HG02678 (cell line): ENCODE data around the gene TP53RK.
"Not testable (repeated sequence)": the region's sequence is repeated elsewhere in the genome, so short reads cannot be mapped to it uniquely, and the experiment has no call there.

ENCODE experiments used
- ATAC-seq: cut with Tn5 transposase; IDR thresholded peaks from one replicate; pipeline ENCODE4 v1.9.1; 2021; ENCODE audit warnings: mild to moderate bottlenecking, moderate library complexity; ENCODE audit not compliant: unreplicated experiment

Gene TP53RK

GRCh38 chr20:46683939-46684750, 5.1 kb downstream of the TP53RK start:
- ATAC-seq: no peak

- no peak for ATAC-seq
Observed at GRCh38 chr20:46683668-46683938, 5.6 kb downstream of the TP53RK start.

- no peak for ATAC-seq
Observed at GRCh38 chr20:46683011-46683667, 6.1 kb downstream of the TP53RK start.

GRCh38 chr20:46682063-46682821, 7.0 kb downstream of the TP53RK start:
- no peak for ATAC-seq

GRCh38 chr20:46681032-46681854, 8.0 kb downstream of the TP53RK start:
- ATAC-seq: peak; percentile 44

- ATAC-seq: no peak
Observed at GRCh38 chr20:46680684-46681031, 8.6 kb downstream of the TP53RK start.

GRCh38 chr20:46678516-46678915, 10.7 kb downstream of the TP53RK start:
- ATAC-seq: no peak

- ATAC-seq: no peak
Observed at GRCh38 chr20:46677608-46678007, 11.6 kb downstream of the TP53RK start.

GRCh38 chr20:46676649-46677316, 12.5 kb downstream of the TP53RK start:
- ATAC-seq: not testable (repeated sequence)

GRCh38 chr20:46674253-46675083, 14.8 kb downstream of the TP53RK start:
- ATAC-seq: no peak

- ATAC-seq: no peak
Observed at GRCh38 chr20:46673394-46674252, 15.6 kb downstream of the TP53RK start.

GRCh38 chr20:46672543-46673148, 16.6 kb downstream of the TP53RK start:
- no peak for ATAC-seq

- no peak for ATAC-seq
Observed at GRCh38 chr20:46671866-46672542, 17.2 kb downstream of the TP53RK start.

GRCh38 chr20:46670585-46671584, 18.4 kb downstream of the TP53RK start:
- ATAC-seq: no peak

GRCh38 chr20:46670228-46670584, 19.0 kb downstream of the TP53RK start:
- no peak for ATAC-seq

GRCh38 chr20:46666818-46667515, 22.3 kb downstream of the TP53RK start:
- no peak for ATAC-seq
